PC-3 (cell line): ENCODE results near the gene MAD1L1.

Experiments
- CTCF ChIP-seq: fragments of 300-600 bp; sonication (generic); conservative IDR thresholded peaks from 2 replicates; pipeline ENCODE4 v1.5.1; 2017; ENCODE audit warnings: antibody characterized with exemption, low read depth, mild to moderate bottlenecking, low read length
- EZH2 ChIP-seq: fragments of 300-600 bp; sonication (generic); IDR thresholded peaks from one replicate; pipeline ENCODE4 v1.6.1; 2017; ENCODE audit warnings: antibody characterized with exemption, mild to moderate bottlenecking, low read length; ENCODE audit not compliant: unreplicated experiment
- EZH2phosphoT487 ChIP-seq: fragments of 300-600 bp; sonication (generic); IDR thresholded peaks from 2 replicates; pipeline ENCODE4 v1.6.1; 2018; ENCODE audit warnings: mild to moderate bottlenecking, antibody characterized with exemption, low read length, borderline replicate concordance

GRCh38 chr7:1850111-1850975, 382.4 kb downstream of the MAD1L1 start:
- TF ChIP-seq CTCF (no peak), EZH2 (no peak), EZH2phosphoT487 (no peak)
